ENCODE data around the gene EIF4EBP2.

The EIF4EBP2 gene

GRCh38 chr10:70404036-70404786 is at the start of gene EIF4EBP2:
TSS of gene EIF4EBP2 (plus strand) at chr10:70404145. CDS start at chr10:70404402, 257 bp downstream.
- DNase-seq (ENCODE audit: low spot score): peak; percentile 92

- no peak for DNase-seq (ENCODE audit: low spot score)
Observed at GRCh38 chr10:70354556-70354955, 49.4 kb upstream of the EIF4EBP2 start.

GRCh38 chr10:70355051-70356021 is 48.6 kb upstream of the EIF4EBP2 start:
- no peak for DNase-seq (ENCODE audit: low spot score)

- DNase-seq (ENCODE audit: low spot score): no peak
Observed at GRCh38 chr10:70357565-70357964, 46.4 kb upstream of the EIF4EBP2 start.

- no peak for DNase-seq (ENCODE audit: low spot score)
Observed at GRCh38 chr10:70358446-70358845, 45.5 kb upstream of the EIF4EBP2 start.

GRCh38 chr10:70359017-70359550 is 44.9 kb upstream of the EIF4EBP2 start:
- DNase-seq (ENCODE audit: low spot score): no peak

- no peak for DNase-seq (ENCODE audit: low spot score)
Observed at GRCh38 chr10:70360215-70360614, 43.7 kb upstream of the EIF4EBP2 start.

GRCh38 chr10:70362328-70362727 is 41.6 kb upstream of the EIF4EBP2 start:
- no peak for DNase-seq (ENCODE audit: low spot score)

- DNase-seq (ENCODE audit: low spot score): no peak
Observed at GRCh38 chr10:70363292-70363691, 40.7 kb upstream of the EIF4EBP2 start.

GRCh38 chr10:70363971-70364771 is 39.8 kb upstream of the EIF4EBP2 start:
- peak; percentile 63 for DNase-seq (ENCODE audit: low spot score)

- DNase-seq (ENCODE audit: low spot score): no peak
Observed at GRCh38 chr10:70364772-70365091, 39.2 kb upstream of the EIF4EBP2 start.

- DNase-seq (ENCODE audit: low spot score): no peak
Observed at GRCh38 chr10:70367195-70367796, 36.6 kb upstream of the EIF4EBP2 start.

GRCh38 chr10:70368774-70369482 is 35.0 kb upstream of the EIF4EBP2 start:
- no peak for DNase-seq (ENCODE audit: low spot score)

GRCh38 chr10:70369498-70370018 is 34.4 kb upstream of the EIF4EBP2 start:
- DNase-seq (ENCODE audit: low spot score): no peak

GRCh38 chr10:70370766-70371165 is 33.2 kb upstream of the EIF4EBP2 start:
- no peak for DNase-seq (ENCODE audit: low spot score)

- DNase-seq (ENCODE audit: low spot score): no peak
Observed at GRCh38 chr10:70371846-70372245, 32.1 kb upstream of the EIF4EBP2 start.

- no peak for DNase-seq (ENCODE audit: low spot score)
Observed at GRCh38 chr10:70374775-70375614, 28.9 kb upstream of the EIF4EBP2 start.

GRCh38 chr10:70376436-70377378 is 27.2 kb upstream of the EIF4EBP2 start:
- DNase-seq (ENCODE audit: low spot score): no peak

GRCh38 chr10:70378122-70378521 is 25.8 kb upstream of the EIF4EBP2 start:
- peak; percentile 44 for DNase-seq (ENCODE audit: low spot score)
